DOHH2 (cell line): ENCODE data around the gene B4GALT5.

Source experiments
- CTCF ChIP-seq: fragments of 200-600 bp; sonication (generic); IDR thresholded peaks from one replicate; pipeline ENCODE4 v1.5.1; 2014; ENCODE audit warnings: antibody characterized with exemption, mild to moderate bottlenecking, low read depth, low read length; ENCODE audit not compliant: poor library complexity, severe bottlenecking
- EZH2phosphoT487 ChIP-seq: fragments of 200-600 bp; sonication (generic); IDR thresholded peaks from 2 replicates; pipeline ENCODE4 v1.6.1; 2017; ENCODE audit warnings: borderline replicate concordance, mild to moderate bottlenecking, antibody characterized with exemption, low read length, moderate library complexity, mixed read lengths

- TF ChIP-seq CTCF (no peak), EZH2phosphoT487 (no peak)
These were observed 35.9 kb upstream of the B4GALT5 start for GRCh38 chr20:49749625-49750024.
